HepG2 (cell line): ENCODE measurements around the gene CLEC16A. TPM values are rescaled to one million over a fixed set of nuclear protein-coding genes. Genes with fewer than 3 reads are reported as not detected.

Source experiments
- ATAC-seq: fragments of 200-7000 bp; cut with Tn5 transposase; 3 replicates; pipeline ENCODE4 v1.9.1; 2020; ENCODE audit warnings: mild to moderate bottlenecking, moderate library complexity
- BruUV-seq: library from RNA; stranded (reverse); fragments of 400-500 nt; replicated peaks from 2 replicates; lab custom pipeline; 2021; lab: Mats Ljungman, UMichigan
- CTCF ChIA-PET: fragments of 300-600 bp; formaldehyde crosslinking; extraction: SDS; loops from one replicate; lab custom pipeline; 2021; ENCODE audit warnings: low total read pairs, inconsistent platforms, low intra/inter-chr PET ratio; lab: Yijun Ruan, JAX
- POLR2A ChIA-PET: fragments of 350-600 bp; sonication (Branson Sonifier 250); formaldehyde crosslinking; loops from one replicate; lab custom pipeline; 2020; ENCODE audit warnings: antibody characterized with exemption, inconsistent platforms; lab: Yijun Ruan, JAX
- DNase-seq: peaks from one replicate; pipeline ENCODE4 v3.0.0-alpha.2; 2015; ENCODE audit warnings: low spot score
- FAIRE-seq: peaks from 3 replicates; lab custom pipeline; 2011; peaks lifted over from hg19 to GRCh38; lab: Jason Lieb, UNC
- H2AFZ ChIP-seq: one replicate; pipeline ENCODE4 v1.6.1; 2011; ENCODE audit warnings: low read length, inconsistent platforms
- H3K27ac ChIP-seq: fragments of 300-600 bp; 3 replicates; pipeline ENCODE4 v1.8.0; 2011; ENCODE audit warnings: mixed run types, mild to moderate bottlenecking, mixed read lengths, low read length, inconsistent platforms; ENCODE audit not compliant: insufficient read depth; ENCODE audit errors: extremely low read length
- H3K27me3 ChIP-seq, 2 experiments: fragments of 200-600 bp in 1 of 2; 2 replicates in 1 of 2; 3 replicates in 1 of 2; pipeline versions ENCODE4 v1.6.0 to v1.8.0; 2011; ENCODE audit warnings: low read length in 2 of 2, mild to moderate bottlenecking in 2 of 2, moderate library complexity in 2 of 2, inconsistent platforms in 1 of 2; ENCODE audit not compliant: insufficient read depth in 2 of 2, control insufficient read depth in 1 of 2
- H3K36me3 ChIP-seq, 2 experiments: fragments of 200-600 bp in 1 of 2; replicated peaks in 1 of 2; 2 replicates in 1 of 2; 3 replicates in 1 of 2; pipeline versions ENCODE4 v1.5.1 to v1.8.0; 2011; ENCODE audit warnings: low read length in 2 of 2, inconsistent platforms in 1 of 2; ENCODE audit not compliant: insufficient read depth in 2 of 2, control insufficient read depth in 1 of 2
- H3K4me1 ChIP-seq: 2 replicates; pipeline ENCODE4 v1.5.1; 2012; ENCODE audit warnings: low read length, inconsistent platforms; ENCODE audit not compliant: insufficient read depth
- H3K4me2 ChIP-seq: 2 replicates; pipeline ENCODE4 v1.6.0; 2011; ENCODE audit warnings: low read depth, low read length, inconsistent platforms
- H3K4me3 ChIP-seq, 3 experiments: fragments of 200-600 bp in 1 of 3; sonication (generic), shearing (Covaris generic) in 1 of 3; replicated peaks in 1 of 3; 2 replicates each; pipeline ENCODE4 v1.5.1; 2011 to 2016; ENCODE audit warnings: low read length in 3 of 3, inconsistent platforms in 2 of 3, low read depth in 2 of 3, mild to moderate bottlenecking in 2 of 3, control low read depth in 1 of 3, mixed read lengths in 1 of 3; ENCODE audit not compliant: insufficient read depth in 1 of 3
- H3K79me2 ChIP-seq: one replicate; pipeline ENCODE4 v1.6.1; 2011; ENCODE audit warnings: low read length, inconsistent platforms; ENCODE audit not compliant: insufficient read depth
- H3K9ac ChIP-seq: 2 replicates; pipeline ENCODE4 v1.6.0; 2011; ENCODE audit warnings: mild to moderate bottlenecking, low read depth, low read length, inconsistent platforms; ENCODE audit not compliant: insufficient read depth
- H3K9me3 ChIP-seq: 2 replicates; pipeline ENCODE4 v1.5.1; 2012; ENCODE audit warnings: mild to moderate bottlenecking, low read length
- H4K20me1 ChIP-seq: 2 replicates; pipeline ENCODE4 v1.6.0; 2011; ENCODE audit warnings: inconsistent platforms, mild to moderate bottlenecking, low read length, moderate library complexity; ENCODE audit not compliant: insufficient read depth
- ARID3A ChIP-seq: IDR thresholded peaks from 2 replicates; pipeline ENCODE4 v1.6.1; 2012; ENCODE audit warnings: low read depth, low read length, improper control_type of control experiment
- ATF2 ChIP-seq: sonication (generic); formaldehyde crosslinking; IDR thresholded peaks from 2 replicates; pipeline ENCODE4 v1.4.0; 2020; ENCODE audit warnings: missing genetic modification reagents
- ATF6 ChIP-seq: sonication (generic); formaldehyde crosslinking; conservative IDR thresholded peaks from 2 replicates; pipeline ENCODE4 v1.4.0; 2020; ENCODE audit warnings: missing genetic modification reagents
- JARID2 ChIP-seq: sonication (generic); formaldehyde crosslinking; IDR thresholded peaks from 2 replicates; pipeline ENCODE4 v1.8.1; 2023; ENCODE audit warnings: missing genetic modification reagents, inconsistent platforms; ENCODE audit not compliant: insufficient replicate concordance
- KLF11 ChIP-seq: IDR thresholded peaks from 2 replicates; pipeline ENCODE4 v1.6.1; 2016; ENCODE audit warnings: missing compliant biosample characterization
- MTA1 ChIP-seq: sonication (generic); formaldehyde crosslinking; IDR thresholded peaks from 2 replicates; pipeline ENCODE4 v1.4.0; 2020; ENCODE audit warnings: missing genetic modification reagents, mild to moderate bottlenecking, borderline replicate concordance
- MZF1 ChIP-seq: sonication (generic); formaldehyde crosslinking; IDR thresholded peaks from 2 replicates; pipeline ENCODE4 v1.8.1; 2023; ENCODE audit warnings: mild to moderate bottlenecking, missing genetic modification reagents, borderline replicate concordance
- NR3C1 ChIP-seq: sonication (generic); formaldehyde crosslinking; IDR thresholded peaks from 2 replicates; pipeline ENCODE4 v1.4.0; 2020; ENCODE audit warnings: missing genetic modification reagents
- POGZ ChIP-seq: sonication (generic); formaldehyde crosslinking; IDR thresholded peaks from 2 replicates; pipeline ENCODE4 v1.4.0; 2020; ENCODE audit warnings: mild to moderate bottlenecking, missing genetic modification reagents
- SUZ12 ChIP-seq: fragments of 150-350 bp; IDR thresholded peaks from 2 replicates; pipeline ENCODE4 v1.6.1; 2014; ENCODE audit warnings: low read depth, low read length
- ZNF251 ChIP-seq: sonication (generic); formaldehyde crosslinking; IDR thresholded peaks from 2 replicates; pipeline ENCODE4 v1.9.0; 2021; ENCODE audit warnings: mild to moderate bottlenecking, missing genetic modification reagents
- WGBS: methylation state at CpG from one replicate; pipeline ENCODE4 v1.1.6; 2017; ENCODE audit warnings: low lambda C conversion rate; 5-methylcytosine and 5-hydroxymethylcytosine counted together
- in situ Hi-C: cut with HindIII; loops from 2 replicates; pipeline ENCODE4 v1.10.0; 2017; ENCODE audit warnings: low pct_unique_long_range_greater_than_20kb; ENCODE audit not compliant: extremely low pct_ligation_motif_present
- intact Hi-C: fragments of 100-400 bp; cut with micrococcal nuclease; formaldehyde crosslinking; loops from one replicate; pipeline ENCODE4 v1.10.0; 2022; ENCODE audit not compliant: unreplicated experiment
- polyA plus RNA-seq, 8 experiments: library from polyadenylated mRNA; depleted of rRNA in 3 of 8; stranded (reverse) in 7 of 8; unstranded in 1 of 8; fragments of >200 nt; fragmentation: Illumina TruSeq in 4 of 8; extraction: Trizol in 4 of 8; gene quantifications; 2 replicates each; pipeline versions ENCODE4 v1.2.1 to v1.2.3, GENCODE V29; 2011 to 2016; ENCODE audit warnings: low read depth in 4 of 8, missing spikeins in 1 of 8, mixed read lengths in 1 of 8; ENCODE audit not compliant: insufficient read depth in 1 of 8
- total RNA-seq, 5 experiments: library from RNA; depleted of rRNA; stranded (reverse); fragments of >200 nt; fragmentation: Illumina TruSeq; extraction: Trizol; gene quantifications; 2 replicates each; pipeline ENCODE4 v1.2.3, GENCODE V29; 2016; ENCODE audit warnings: low read depth in 1 of 5

The CLEC16A gene
- total and polyA plus RNA-seq, 2 of the 13 experiments (the other 11 are each of a cell fraction or from before 2014, with no cell fraction given), result 8.5 to 10.3 TPM

GRCh38 chr16:11024333-11025053, 80.1 kb downstream of the CLEC16A start (continued):
- TF ChIP-seq ATF6 (CRISPR knock-in tag) (no peak), MTA1 (CRISPR knock-in tag) (no peak), KLF11 (CRISPR knock-in tag) (no peak), ATF2 (CRISPR knock-in tag) (no peak), SUZ12 (no peak), ZNF251 (no peak), MZF1 (CRISPR knock-in tag) (no peak)

GRCh38 chr16:11025120-11025531, 80.8 kb downstream of the CLEC16A start:
- in situ Hi-C loops (no loop called here), intact Hi-C loops (no loop called here)
- H3K36me3 ChIP-seq, result peaks cover 3 to 13% of the 10 kb centered on the region in 2 experiments; a peak in 4 of 5 replicates
- BruUV-seq, result no TSS peak
- no peaks in the 10 kb centered on the region for H3K27me3 ChIP-seq
- H3K4me2 ChIP-seq, result no peak overlapping the region
- no peak overlapping the region for H3K9ac ChIP-seq
- H2AFZ ChIP-seq, result no peak overlapping the region
- DNase-seq (no peak), FAIRE-seq (no peak), ATAC-seq (no peak)
- no peaks in the 10 kb centered on the region for H4K20me1 ChIP-seq
- TF ChIP-seq ARID3A, result no peak
- TF ChIP-seq JARID2 (CRISPR knock-in tag), result no peak
- TF ChIP-seq NR3C1 (CRISPR knock-in tag), result no peak
- no peak for TF ChIP-seq POGZ (CRISPR knock-in tag)
- no peak overlapping the region for H3K27ac ChIP-seq
- POLR2A ChIA-PET, result no interaction called here
- H3K4me3 ChIP-seq, result no peak overlapping the region
- peaks cover 9% of the 10 kb centered on the region; the same call in 1 of the 2 replicates for H3K4me1 ChIP-seq
- H3K79me2 ChIP-seq, result no peaks in the 10 kb centered on the region
- CTCF ChIA-PET, result no interaction called here
- peaks cover 13% of the 10 kb centered on the region for H3K9me3 ChIP-seq
- WGBS, result 95% methylated on average over 3 of the region's 3 CpGs
